Measurements from ENCODE around the gene NXT1. TPM values are rescaled to one million over a fixed set of nuclear protein-coding genes. Genes with fewer than 3 reads are reported as not detected.
"Not testable (repeated sequence)": the region's sequence is repeated elsewhere in the genome, so short reads cannot be mapped to it uniquely, and the experiment has no call there.

Gene NXT1
- total RNA-seq, 1 experiment from 2014 or later = 98.0 TPM

DNA sequence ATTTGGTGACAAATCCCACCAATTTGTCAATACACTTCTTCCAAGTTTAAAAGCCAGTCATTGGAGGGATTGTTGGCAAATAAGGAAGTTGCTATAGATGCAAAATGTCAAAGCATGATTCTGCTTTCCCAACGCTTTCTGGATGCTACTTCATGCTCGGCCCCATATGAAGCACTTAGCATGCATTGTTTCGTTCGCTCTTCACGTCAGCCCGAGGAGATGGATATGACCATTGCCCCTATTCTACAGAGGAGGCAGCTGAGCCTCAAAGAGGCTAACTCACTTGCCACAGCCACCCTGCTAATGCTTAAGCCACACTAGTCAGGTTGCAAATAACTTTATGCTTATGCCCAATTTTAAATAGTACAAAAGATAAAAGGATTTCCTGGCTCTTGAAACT, 2.8 kb upstream of the NXT1 start:
- Histone ChIP-seq H3F3A (ENCODE audit: low read length, unreplicated experiment) (no peaks in the 10 kb centered on the region), H3K4me2 (ENCODE audit: low read length) (no peak overlapping the region), H3K4me1 (ENCODE audit: insufficient read depth, low read length) (peaks cover 17% of the 10 kb centered on the region), H3K27me3 (ENCODE audit: low read length) (no peaks in the 10 kb centered on the region), H3K4me3 (ENCODE audit: low read length) (no peak overlapping the region), H3K9ac (ENCODE audit: low read length) (no peak overlapping the region), H2AFZ (ENCODE audit: low read length) (no peak overlapping the region), H3K9me2 (replicated peaks; ENCODE audit: low read length) (no peaks in the 10 kb centered on the region), H3K36me3 (ENCODE audit: low read depth, low read length) (no peaks in the 10 kb centered on the region), H3K9me3 (ENCODE audit: low read length) (no peaks in the 10 kb centered on the region), H3K27ac (ENCODE audit: low read length) (no peak overlapping the region), H4K20me1 (ENCODE audit: low read length) (peaks cover 14% of the 10 kb centered on the region), H3K79me2 (ENCODE audit: low read length) (peaks cover 22% of the 10 kb centered on the region)
- ATAC-seq (no peak), DNase-seq (no peak)
- BruUV-seq (replicated peaks) = no TSS peak
- ChIA-PET POLR2A (ENCODE audit: unreplicated experiment) (no interaction called here), CTCF (no interaction called here)
- intact Hi-C loops (cut with micrococcal nuclease) = no loop called here
- TF ChIP-seq CTCF (conservative IDR thresholded peaks at IDR 0.05; ENCODE audit: low read depth, low read length) (no peak), EZH2phosphoT487 (IDR thresholded peaks at IDR 0.05; ENCODE audit: borderline replicate concordance, low read length) (no peak), EZH2 (IDR thresholded peaks at IDR 0.05; ENCODE audit: low read length, unreplicated experiment) (no peak)

GRCh38 chr20:23348510-23348909, 2.1 kb upstream of the NXT1 start:
- H3K9ac ChIP-seq (ENCODE audit: low read length); H3K27me3 ChIP-seq (ENCODE audit: low read length); H3K9me3 ChIP-seq (ENCODE audit: low read length); H3K4me2 ChIP-seq (ENCODE audit: low read length); ATAC-seq; POLR2A ChIA-PET (ENCODE audit: unreplicated experiment); H3K27ac ChIP-seq (ENCODE audit: low read length); H3K4me3 ChIP-seq (ENCODE audit: low read length); intact Hi-C loops (cut with micrococcal nuclease); DNase-seq; CTCF ChIA-PET; H3K9me2 ChIP-seq (replicated peaks; ENCODE audit: low read length); H2AFZ ChIP-seq (ENCODE audit: low read length); H3F3A ChIP-seq (ENCODE audit: low read length, unreplicated experiment); BruUV-seq (replicated peaks); H3K36me3 ChIP-seq (ENCODE audit: low read depth, low read length): not testable (repeated sequence)
- Histone ChIP-seq H3K4me1 (ENCODE audit: insufficient read depth, low read length) (peaks cover 18% of the 10 kb centered on the region), H4K20me1 (ENCODE audit: low read length) (peaks cover 18% of the 10 kb centered on the region), H3K79me2 (ENCODE audit: low read length) (peaks cover 29% of the 10 kb centered on the region)

- peak overlapping the region; percentile 99 for H3K9ac ChIP-seq (ENCODE audit: low read length)
- peaks cover 18% of the 10 kb centered on the region for H3K4me1 ChIP-seq (ENCODE audit: insufficient read depth, low read length)
- no peaks in the 10 kb centered on the region for H3K9me2 ChIP-seq (replicated peaks; ENCODE audit: low read length)
- BruUV-seq (replicated peaks) = no TSS peak
- peak overlapping the region; percentile 87 for H3K27ac ChIP-seq (ENCODE audit: low read length)
- intact Hi-C loops (cut with micrococcal nuclease) = loop anchor here (1.0 to 10.0 kb wide), 6 partner anchors 9 to 1003 kb away; partner anchors contain the start of genes GZF1 and NAPB
- no peak for TF ChIP-seq EZH2 (IDR thresholded peaks at IDR 0.05; ENCODE audit: low read length, unreplicated experiment)
- no peak for TF ChIP-seq EZH2phosphoT487 (IDR thresholded peaks at IDR 0.05; ENCODE audit: borderline replicate concordance, low read length)
- TF ChIP-seq CTCF (conservative IDR thresholded peaks at IDR 0.05; ENCODE audit: low read depth, low read length) = peak; percentile 68
- ATAC-seq = peak; percentile 52
- ChIA-PET CTCF (interaction anchor here (0.5 to 1.3 kb wide), 13 partner anchors 8 to 1011 kb away, joined by 3 to 15 read pairs (median 4); partner anchors contain the start of gene NAPB), POLR2A (ENCODE audit: unreplicated experiment) (interaction anchor here (0.5 to 1.8 kb wide), 7 partner anchors 9 to 946 kb away, joined by 3 to 20 read pairs (median 5); partner anchors contain the start of gene GZF1)
- H3K4me2 ChIP-seq (ENCODE audit: low read length) = peak overlapping the region; percentile 97
- no peaks in the 10 kb centered on the region for H3K27me3 ChIP-seq (ENCODE audit: low read length)
- H2AFZ ChIP-seq (ENCODE audit: low read length) = peak overlapping the region; percentile 95
- H3F3A ChIP-seq (ENCODE audit: low read length, unreplicated experiment) = no peaks in the 10 kb centered on the region
- no peaks in the 10 kb centered on the region for H3K9me3 ChIP-seq (ENCODE audit: low read length)
- H3K36me3 ChIP-seq (ENCODE audit: low read depth, low read length) = peaks cover 11% of the 10 kb centered on the region; the same call in 1 of the 2 replicates
- peaks cover 40% of the 10 kb centered on the region for H3K79me2 ChIP-seq (ENCODE audit: low read length)
- peaks cover 22% of the 10 kb centered on the region for H4K20me1 ChIP-seq (ENCODE audit: low read length)
- peak overlapping the region; percentile 89 for H3K4me3 ChIP-seq (ENCODE audit: low read length)
- DNase-seq = peak; percentile 65
These were observed 1.0 kb upstream of the NXT1 start for GRCh38 chr20:23349338-23350195.

Measured in PC-3 (cell line).